Epithelial cell of esophagus (primary cell): ENCODE data around the gene NCAPG2.

ENCODE experiments used
- DNase-seq: peaks from one replicate; pipeline ENCODE4 v3.0.0; 2010; ENCODE audit warnings: low read depth
- H3K4me3 ChIP-seq: 2 replicates; pipeline ENCODE4 v1.5.1; 2011; ENCODE audit warnings: mild to moderate bottlenecking, low read length, control low read depth
- TF ChIP-seq, protein P1 (sequence below): IDR thresholded peaks from 2 replicates; pipeline ENCODE4 v1.5.1; 2011; ENCODE audit warnings: low read depth, mild to moderate bottlenecking, low read length, control low read depth, inconsistent platforms; ENCODE audit not compliant: insufficient read depth; ENCODE audit errors: missing control alignments

NCAPG2 gene

DNA sequence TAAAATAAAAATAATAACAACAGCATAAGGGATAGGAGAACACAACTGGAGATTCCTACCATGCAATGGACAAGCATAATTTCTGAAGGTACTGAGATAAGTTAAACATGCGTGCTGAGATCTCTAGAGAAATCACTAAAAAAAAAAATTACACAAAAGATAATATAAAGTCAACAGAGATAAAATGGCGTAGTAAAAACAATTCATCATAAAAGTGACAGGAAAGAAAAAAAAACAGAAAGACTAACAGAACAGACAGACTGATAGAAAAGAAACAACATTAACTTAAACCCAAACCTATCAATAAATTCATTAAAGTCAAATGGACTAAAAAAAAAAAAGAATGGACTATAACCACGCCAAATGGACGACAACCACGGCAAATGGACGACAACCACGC is 56.4 kb downstream of the NCAPG2 start:
- H3K4me3 ChIP-seq, result no peak overlapping the region
- TF ChIP-seq, protein P1, sequence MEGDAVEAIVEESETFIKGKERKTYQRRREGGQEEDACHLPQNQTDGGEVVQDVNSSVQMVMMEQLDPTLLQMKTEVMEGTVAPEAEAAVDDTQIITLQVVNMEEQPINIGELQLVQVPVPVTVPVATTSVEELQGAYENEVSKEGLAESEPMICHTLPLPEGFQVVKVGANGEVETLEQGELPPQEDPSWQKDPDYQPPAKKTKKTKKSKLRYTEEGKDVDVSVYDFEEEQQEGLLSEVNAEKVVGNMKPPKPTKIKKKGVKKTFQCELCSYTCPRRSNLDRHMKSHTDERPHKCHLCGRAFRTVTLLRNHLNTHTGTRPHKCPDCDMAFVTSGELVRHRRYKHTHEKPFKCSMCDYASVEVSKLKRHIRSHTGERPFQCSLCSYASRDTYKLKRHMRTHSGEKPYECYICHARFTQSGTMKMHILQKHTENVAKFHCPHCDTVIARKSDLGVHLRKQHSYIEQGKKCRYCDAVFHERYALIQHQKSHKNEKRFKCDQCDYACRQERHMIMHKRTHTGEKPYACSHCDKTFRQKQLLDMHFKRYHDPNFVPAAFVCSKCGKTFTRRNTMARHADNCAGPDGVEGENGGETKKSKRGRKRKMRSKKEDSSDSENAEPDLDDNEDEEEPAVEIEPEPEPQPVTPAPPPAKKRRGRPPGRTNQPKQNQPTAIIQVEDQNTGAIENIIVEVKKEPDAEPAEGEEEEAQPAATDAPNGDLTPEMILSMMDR, result no peak
- no peak for DNase-seq

DNA sequence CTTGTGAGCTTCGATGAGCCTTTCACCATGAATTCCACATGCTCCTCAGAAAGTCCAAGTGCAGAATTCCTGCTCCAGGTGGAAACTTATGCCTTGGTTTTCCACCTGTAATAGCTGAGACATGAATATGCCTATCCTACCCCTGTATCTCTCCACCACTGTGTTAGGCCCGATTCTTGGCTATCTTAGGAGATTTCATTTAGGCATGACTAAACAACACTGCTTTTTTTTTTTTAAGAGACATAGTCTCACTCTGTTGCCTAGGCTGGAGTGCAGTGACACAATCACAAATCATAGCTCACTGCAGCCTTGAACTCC is 57.2 kb downstream of the NCAPG2 start:
- TF ChIP-seq, protein P1, result no peak
- no peak overlapping the region for H3K4me3 ChIP-seq
- DNase-seq, result no peak

DNA sequence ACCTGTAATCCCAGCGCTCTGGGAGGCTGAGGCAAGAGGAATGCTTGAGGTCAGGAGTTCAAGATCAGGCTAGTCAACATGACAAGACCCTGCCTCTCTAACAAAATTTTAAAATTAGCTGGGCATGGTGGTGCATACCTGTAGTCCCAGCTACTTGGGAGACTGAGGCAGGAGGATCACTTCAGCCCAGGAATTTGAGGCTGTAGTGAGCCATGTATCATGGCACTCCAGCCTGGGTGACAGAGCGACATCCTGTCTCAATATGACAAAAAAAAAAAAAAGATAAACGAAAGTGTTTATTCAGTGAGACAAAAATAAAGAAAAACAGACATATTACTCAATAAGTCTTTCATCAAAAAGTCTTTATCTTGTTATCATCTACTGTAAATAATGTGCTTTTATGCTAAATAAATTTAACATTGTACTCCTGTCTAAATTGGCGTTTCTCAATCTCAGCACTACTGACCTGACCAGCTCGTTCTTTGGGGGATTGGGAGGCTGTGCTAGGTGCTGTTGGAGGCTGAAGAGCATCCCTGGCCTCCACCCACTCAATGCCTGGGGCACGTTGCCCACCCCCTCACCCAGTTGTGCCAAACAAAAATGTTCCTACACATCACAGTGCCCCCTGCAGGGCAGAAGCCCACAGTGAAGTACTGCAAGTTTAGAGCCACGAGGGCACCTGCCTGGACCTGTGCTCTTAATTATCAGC is 57.7 kb downstream of the NCAPG2 start:
- peak; percentile 24 for DNase-seq
- TF ChIP-seq, protein P1, result peak; percentile 41
- no peak overlapping the region for H3K4me3 ChIP-seq

DNA sequence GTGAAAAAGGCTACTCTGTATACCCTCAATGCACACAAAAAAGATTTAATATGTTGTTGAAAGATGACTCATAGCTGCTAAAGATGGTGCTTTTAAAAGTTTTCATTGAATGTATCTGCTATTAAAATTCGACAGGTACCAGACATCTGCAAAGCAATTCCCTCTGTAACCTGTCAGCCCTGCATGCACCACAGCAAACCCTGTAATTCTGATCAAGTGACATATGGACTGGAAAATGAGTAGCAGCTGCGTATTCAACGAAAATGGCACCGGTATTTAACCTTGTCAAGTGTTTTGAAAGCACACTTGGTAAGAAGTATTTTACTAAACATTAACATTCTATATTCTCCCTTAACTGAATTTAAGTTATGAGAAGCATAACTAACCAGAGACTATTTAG is 58.8 kb downstream of the NCAPG2 start:
- TF ChIP-seq, protein P1, result no peak
- no peak for DNase-seq
- H3K4me3 ChIP-seq, result no peak overlapping the region

DNA sequence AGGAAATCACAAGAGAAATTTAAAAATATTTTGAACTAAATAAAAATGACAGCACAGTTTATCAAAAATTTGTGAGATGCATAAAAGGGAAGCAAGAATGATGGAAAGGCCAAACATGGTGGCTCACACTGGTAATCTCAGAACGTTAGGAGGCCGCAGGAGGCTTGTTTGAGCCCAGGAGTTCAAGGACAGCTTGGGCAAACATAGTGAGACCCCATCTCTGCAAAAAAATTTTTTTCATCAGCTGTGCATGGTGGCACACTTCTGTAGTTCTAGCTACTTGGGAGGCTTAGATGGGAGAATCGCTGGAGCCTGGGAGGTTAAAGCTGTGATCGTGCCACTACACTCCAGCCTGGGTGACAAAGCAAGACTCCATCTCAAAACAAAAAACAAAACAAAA is 62.5 kb downstream of the NCAPG2 start:
- no peak for DNase-seq
- no peak overlapping the region for H3K4me3 ChIP-seq
- TF ChIP-seq, protein P1, result no peak

DNA sequence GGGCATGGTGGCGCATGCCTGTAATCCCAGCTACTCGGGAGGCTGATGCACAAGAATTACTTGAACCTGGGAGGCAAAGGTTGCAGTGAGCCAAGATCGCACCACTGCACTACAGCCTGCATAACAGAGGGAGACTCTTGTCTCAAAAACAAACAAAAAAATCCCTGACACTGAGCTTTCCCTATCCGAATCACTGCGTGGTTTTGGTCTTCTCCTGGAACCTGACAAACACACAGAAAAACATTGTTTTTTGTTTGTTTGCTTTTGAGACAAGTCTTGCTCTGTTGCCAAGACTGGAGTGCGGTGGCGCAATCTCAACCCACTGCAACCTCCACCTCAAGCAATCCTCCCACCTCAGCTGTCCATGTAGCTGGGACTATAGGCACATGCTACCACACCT is 66.6 kb downstream of the NCAPG2 start:
- DNase-seq, result no peak
- H3K4me3 ChIP-seq, result no peak overlapping the region
- TF ChIP-seq, protein P1, result no peak
